Measurements from ENCODE around the gene PGM1. TPM values are rescaled to one million over a fixed set of nuclear protein-coding genes. Genes with fewer than 3 reads are reported as not detected.

The PGM1 gene
- total RNA-seq, 1 experiment from 2014 or later, result 54.6 TPM

DNA sequence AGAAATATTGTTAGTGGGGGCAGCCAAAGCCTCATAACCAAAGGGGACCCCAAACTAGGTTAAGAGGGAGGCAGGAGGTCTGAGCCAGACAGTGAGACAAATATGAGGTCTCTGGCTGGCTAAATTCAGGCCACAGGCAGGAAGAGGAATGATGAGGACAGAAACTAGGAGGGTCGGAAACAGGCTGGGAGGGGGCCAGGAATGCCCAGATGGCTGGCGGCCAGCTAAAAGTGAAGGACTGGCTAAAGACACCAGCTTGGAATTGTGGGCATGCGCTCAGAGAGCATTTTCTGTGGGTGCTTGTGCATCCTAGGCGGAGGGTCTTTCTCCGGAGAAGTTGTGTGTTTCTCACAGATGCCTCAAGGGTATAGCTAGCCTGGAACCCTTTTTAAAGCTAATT, 77.0 kb downstream of the PGM1 start (continued):
- TF ChIP-seq SRF (IDR thresholded peaks at IDR 0.05; ENCODE audit: low read depth) (no peak), EZH2phosphoT487 (IDR thresholded peaks at IDR 0.05; ENCODE audit: borderline replicate concordance) (no peak), YY1 (IDR thresholded peaks at IDR 0.05; ENCODE audit: extremely low read depth, insufficient replicate concordance, low read depth, low read length) (no peak), SP1 (IDR thresholded peaks at IDR 0.05; ENCODE audit: low read depth) (no peak), CBX3 (IDR thresholded peaks at IDR 0.05; ENCODE audit: low read depth) (no peak)

DNA sequence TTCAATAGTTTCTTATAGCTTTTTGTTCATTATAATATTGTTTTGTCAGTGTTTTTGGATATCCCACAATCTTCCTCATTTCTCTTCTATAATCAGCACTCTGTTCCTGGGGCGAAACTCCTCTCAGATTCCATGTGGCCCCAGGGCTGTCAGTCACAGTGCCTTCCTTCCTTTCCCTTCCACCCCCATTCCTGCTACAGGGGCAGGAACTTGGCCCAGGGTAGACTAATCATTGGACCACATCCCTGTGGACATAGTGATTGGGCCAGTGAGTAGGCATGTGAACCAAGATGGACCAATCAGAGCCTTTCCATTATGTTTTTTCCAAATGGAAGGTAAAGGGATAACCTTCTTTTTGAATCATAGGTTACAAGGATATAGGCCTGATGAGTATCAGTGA, 78.3 kb downstream of the PGM1 start:
- Histone ChIP-seq H3K4me3 (replicated peaks in 1 of 2; ENCODE audit: low read depth in 1 of 2, low read length in 2 of 2) (no peak overlapping the region), H3K4me1 (ENCODE audit: control insufficient read depth in 1 of 2, insufficient read depth in 2 of 2, low read length in 2 of 2) (peaks cover 7 to 39% of the 10 kb centered on the region in 2 experiments; a peak in 3 of 4 replicates), H2AFZ (ENCODE audit: low read depth, low read length, poor library complexity, severe bottlenecking) (no peak overlapping the region), H3K9me3 (ENCODE audit: control insufficient read depth in 1 of 2, insufficient read depth in 1 of 2, low read depth in 1 of 2, low read length in 2 of 2) (no peaks in the 10 kb centered on the region), H4K20me1 (ENCODE audit: insufficient read depth) (no peaks in the 10 kb centered on the region), H3K27ac (ENCODE audit: low read depth, low read length) (no peak overlapping the region), H3K9ac (ENCODE audit: low read length) (no peak overlapping the region), H3K79me2 (ENCODE audit: insufficient read depth, low read length) (no peaks in the 10 kb centered on the region), H3K27me3 (ENCODE audit: insufficient read depth, low read length) (no peaks in the 10 kb centered on the region), H3K4me2 (ENCODE audit: low read length) (no peak overlapping the region), H3K9me2 (ENCODE audit: insufficient read depth) (no peaks in the 10 kb centered on the region), H3K36me3 (ENCODE audit: control insufficient read depth in 1 of 2, insufficient read depth in 2 of 2, low read length in 2 of 2) (no peaks in the 10 kb centered on the region)
- no peak for DNase-seq (ENCODE audit: low read depth, low spot score)
- CTCF ChIA-PET, result no interaction called here
- RAD21 ChIA-PET (ENCODE audit: low non-redundant PET in 1 of 2, low total read pairs in 2 of 2, uncharacterized antibody in 2 of 2, unreplicated experiment in 2 of 2), result no interaction called here
- intact Hi-C loops (cut with micrococcal nuclease), result loop anchor here (5.0 kb wide), 1 partner anchor 466 kb away; no protein-coding TSS in a partner anchor
- TF ChIP-seq SRF (IDR thresholded peaks at IDR 0.05; ENCODE audit: low read depth) (no peak), CBX3 (IDR thresholded peaks at IDR 0.05; ENCODE audit: low read depth) (no peak), POLR2AphosphoS5 (IDR thresholded peaks at IDR 0.05; ENCODE audit: low read depth, low read length) (no peak), SIN3A (IDR thresholded peaks at IDR 0.05; ENCODE audit: low read depth) (no peak), RAD21 (IDR thresholded peaks at IDR 0.05; ENCODE audit: low read depth) (no peak), JUND (IDR thresholded peaks at IDR 0.05) (no peak), TCF7L2 (IDR thresholded peaks at IDR 0.05; ENCODE audit: borderline replicate concordance, extremely low read depth, insufficient read depth, insufficient read length) (no peak), EZH2phosphoT487 (IDR thresholded peaks at IDR 0.05; ENCODE audit: borderline replicate concordance) (no peak)
- TF ChIP-seq, protein P1, sequence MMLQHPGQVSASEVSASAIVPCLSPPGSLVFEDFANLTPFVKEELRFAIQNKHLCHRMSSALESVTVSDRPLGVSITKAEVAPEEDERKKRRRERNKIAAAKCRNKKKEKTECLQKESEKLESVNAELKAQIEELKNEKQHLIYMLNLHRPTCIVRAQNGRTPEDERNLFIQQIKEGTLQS (IDR thresholded peaks at IDR 0.05), result no peak
- no TSS peak for BruUV-seq (replicated peaks)
- ATAC-seq, result peak; percentile 28; the same call in 1 of the 2 replicates
- POLR2A ChIA-PET, result interaction anchor here (2.0 kb wide), 1 partner anchor 9 kb away, joined by 7 read pairs; no protein-coding TSS in a partner anchor

All from HCT116 (cell line).